ENCODE data around the gene ACADVL. TPM values are rescaled to one million over a fixed set of nuclear protein-coding genes. Genes with fewer than 3 reads are reported as not detected.

ACADVL gene
- total RNA-seq, 1 experiment from 2014 or later = 283 TPM

- Histone ChIP-seq H3K9me3 (ENCODE audit: control insufficient read depth, low read depth, low read length) (no peaks in the 10 kb centered on the region), H2BK12ac (ENCODE audit: insufficient read length, low read depth, low read length) (no peak overlapping the region), H3K9ac (ENCODE audit: extremely low read depth, insufficient read length, low read length) (peak overlapping the region; percentile 81), H3K14ac (ENCODE audit: insufficient read depth, low read length) (no peak overlapping the region), H4K8ac (replicated peaks; ENCODE audit: insufficient read length, low read depth, low read length) (no peak overlapping the region), H2BK15ac (ENCODE audit: low read depth, low read length) (no peak overlapping the region), H2BK20ac (ENCODE audit: low read depth, low read length, poor library complexity, severe bottlenecking) (no peak overlapping the region), H3K18ac (ENCODE audit: insufficient read length, low read depth, low read length) (no peak overlapping the region), H4K91ac (ENCODE audit: insufficient read length, low read depth, low read length) (no peak overlapping the region), H3K79me2 (ENCODE audit: insufficient read depth, low read length) (peaks cover 25% of the 10 kb centered on the region; the same call in 1 of the 2 replicates), H2AK5ac (ENCODE audit: insufficient read length, low read length) (no peak overlapping the region), H3K23me2 (ENCODE audit: insufficient read length, low read depth, low read length, poor library complexity, severe bottlenecking) (peaks cover 6% of the 10 kb centered on the region), H3K4me2 (ENCODE audit: insufficient read depth, insufficient read length, low read length) (peak overlapping the region; percentile 78), H3K56ac (ENCODE audit: insufficient read length, low read depth, low read length) (no peak overlapping the region), H4K20me1 (ENCODE audit: control insufficient read depth, insufficient read depth, insufficient read length) (no peaks in the 10 kb centered on the region), H3K79me1 (ENCODE audit: insufficient read depth, low read depth, low read length, poor library complexity, severe bottlenecking) (peaks cover 13% of the 10 kb centered on the region), H2BK120ac (ENCODE audit: low read depth, low read length, poor library complexity, severe bottlenecking) (no peak overlapping the region), H4K5ac (ENCODE audit: insufficient read length, low read depth, low read length) (no peak overlapping the region), H3K4ac (ENCODE audit: low read depth, low read length) (no peak overlapping the region), H3T11ph (ENCODE audit: low read length) (no peak overlapping the region), H3K4me1 (ENCODE audit: insufficient read depth, low read length) (no peaks in the 10 kb centered on the region; the same call in 1 of the 2 replicates), H2BK5ac (ENCODE audit: insufficient read length, low read length) (no peak overlapping the region), H3K27me3 (ENCODE audit: insufficient read depth, low read length) (no peaks in the 10 kb centered on the region), H2AFZ (ENCODE audit: low read length) (no peak overlapping the region), H3K27ac (ENCODE audit: insufficient read length, low read depth, low read length) (no peak overlapping the region), H3K23ac (ENCODE audit: insufficient read length, low read depth, low read length) (no peak overlapping the region)
- Mint-ChIP-seq H3K36me3 (ENCODE audit: insufficient read depth in 1 of 3, low read depth in 3 of 3) (peaks cover 22 to 43% (median 43%) of the 10 kb centered on the region in 3 experiments), H3K4me3 (peak overlapping the region; percentile 90 to 95), H3K4me1 (peaks cover 22 to 28% of the 10 kb centered on the region in 2 experiments), H3K27ac (peak overlapping the region; percentile 100; a peak in 4 of 7 replicates), H3K9me3 (no peaks in the 10 kb centered on the region), H3K27me3 (ENCODE audit: low read depth) (no peaks in the 10 kb centered on the region; the same call in 1 of the 2 replicates)
- no peak for DNase-seq
- TF ChIP-seq CTCF (conservative IDR thresholded peaks at IDR 0.05) = no peak
- WGBS (ENCODE audit: extremely low coverage, insufficient read length, low lambda C conversion rate) = no CpG with 5 or more reads among the region's 5 CpGs
Measured at GRCh38 chr17:7253082-7253481, 33.3 kb downstream of the ACADVL start.
